HepG2 (cell line): ENCODE results near the gene DENND4B. TPM values are rescaled to one million over a fixed set of nuclear protein-coding genes. Genes with fewer than 3 reads are reported as not detected.

Experiments
- ARNT ChIP-seq: fragments of 450-650 bp; IDR thresholded peaks from 2 replicates; pipeline ENCODE4 v1.6.1; 2017
- CC2D1A ChIP-seq: sonication (generic); formaldehyde crosslinking; IDR thresholded peaks from 2 replicates; pipeline ENCODE4 v1.8.1; 2023; ENCODE audit warnings: mild to moderate bottlenecking, missing genetic modification reagents
- CEBPB ChIP-seq: IDR thresholded peaks from 2 replicates; pipeline ENCODE4 v1.6.1; 2011; ENCODE audit warnings: low read depth, low read length, improper control_type of control experiment, borderline replicate concordance
- ETS1 ChIP-seq: sonication (generic); formaldehyde crosslinking; IDR thresholded peaks from 2 replicates; pipeline ENCODE4 v1.4.0; 2020; ENCODE audit warnings: missing genetic modification reagents
- FOXK1 ChIP-seq: sonication (generic); formaldehyde crosslinking; IDR thresholded peaks from 2 replicates; pipeline ENCODE4 v1.4.0; 2020; ENCODE audit warnings: low read depth, missing genetic modification reagents, borderline replicate concordance
- FOXK2 ChIP-seq: fragments of 450-650 bp; IDR thresholded peaks from 2 replicates; pipeline ENCODE4 v1.6.1; 2016
- FOXP4 ChIP-seq: sonication (generic); formaldehyde crosslinking; IDR thresholded peaks from 2 replicates; pipeline ENCODE4 v1.4.0; 2020; ENCODE audit warnings: missing genetic modification reagents
- GLI4 ChIP-seq: sonication (generic); formaldehyde crosslinking; IDR thresholded peaks from 2 replicates; pipeline ENCODE4 v1.5.1; 2020; ENCODE audit warnings: missing genetic modification reagents, mild to moderate bottlenecking, moderate library complexity, borderline replicate concordance
- HNF4A ChIP-seq: sonication (generic); formaldehyde crosslinking; IDR thresholded peaks from 2 replicates; pipeline ENCODE4 v1.4.0; 2020; ENCODE audit warnings: missing genetic modification reagents
- HOXA5 ChIP-seq: sonication (generic); formaldehyde crosslinking; IDR thresholded peaks from 2 replicates; pipeline ENCODE4 v1.4.0; 2020; ENCODE audit warnings: missing genetic modification reagents
- KDM3A ChIP-seq: IDR thresholded peaks from 2 replicates; pipeline ENCODE4 v1.6.1; 2018; ENCODE audit warnings: low read depth, missing compliant biosample characterization
- MATR3 ChIP-seq: sonication (generic); formaldehyde crosslinking; IDR thresholded peaks from 2 replicates; pipeline ENCODE4 v1.4.0; 2020; ENCODE audit warnings: missing genetic modification reagents
- NR3C1 ChIP-seq: sonication (generic); formaldehyde crosslinking; IDR thresholded peaks from 2 replicates; pipeline ENCODE4 v1.4.0; 2020; ENCODE audit warnings: missing genetic modification reagents
- ONECUT2 ChIP-seq: sonication (generic); formaldehyde crosslinking; IDR thresholded peaks from 2 replicates; pipeline ENCODE4 v1.4.0; 2020; ENCODE audit warnings: missing genetic modification reagents
- PLRG1 ChIP-seq: fragments of 450-650 bp; conservative IDR thresholded peaks from 2 replicates; pipeline ENCODE4 v1.6.1; 2016
- RBM22 ChIP-seq: fragments of 200-400 bp; formaldehyde crosslinking; optimal IDR thresholded peaks from 2 replicates; pipeline ENCODE3; 2017; ENCODE audit warnings: mild to moderate bottlenecking, low read length, moderate library complexity
- STAT5B ChIP-seq: sonication (generic); formaldehyde crosslinking; IDR thresholded peaks from 2 replicates; pipeline ENCODE4 v1.4.0; 2020; ENCODE audit warnings: missing genetic modification reagents
- SUZ12 ChIP-seq: fragments of 150-350 bp; IDR thresholded peaks from 2 replicates; pipeline ENCODE4 v1.6.1; 2014; ENCODE audit warnings: low read depth, low read length
- TBX2 ChIP-seq: sonication (generic); formaldehyde crosslinking; IDR thresholded peaks from 2 replicates; pipeline ENCODE4 v1.5.0; 2020; ENCODE audit warnings: missing genetic modification reagents, mild to moderate bottlenecking, borderline replicate concordance
- TCF12 ChIP-seq, 2 experiments: fragments of 450-650 bp in 1 of 2; sonication (generic) in 1 of 2; formaldehyde crosslinking in 1 of 2; IDR thresholded peaks; 2 replicates each; pipeline versions ENCODE4 v1.6.1 to v1.8.0; 2017 to 2022; ENCODE audit warnings: antibody characterized with exemption in 1 of 2, mild to moderate bottlenecking in 1 of 2, missing genetic modification reagents in 1 of 2, moderate library complexity in 1 of 2
- TGIF2 ChIP-seq: IDR thresholded peaks from 2 replicates; pipeline ENCODE4 v1.6.1; 2016; ENCODE audit warnings: control low read depth, missing compliant biosample characterization
- ZBTB37 ChIP-seq: sonication (generic); formaldehyde crosslinking; IDR thresholded peaks from 2 replicates; pipeline ENCODE4 v1.4.0; 2020; ENCODE audit warnings: mild to moderate bottlenecking, missing genetic modification reagents
- ZNF260 ChIP-seq: sonication (generic); formaldehyde crosslinking; IDR thresholded peaks from 2 replicates; pipeline ENCODE4 v1.4.0; 2020; ENCODE audit warnings: missing genetic modification reagents, low read depth, mild to moderate bottlenecking, borderline replicate concordance
- ZNF770 ChIP-seq: sonication (generic); formaldehyde crosslinking; IDR thresholded peaks from 2 replicates; pipeline ENCODE4 v1.5.0; 2020; ENCODE audit warnings: mild to moderate bottlenecking, missing genetic modification reagents
- polyA plus RNA-seq, 8 experiments: library from polyadenylated mRNA; depleted of rRNA in 3 of 8; stranded (reverse) in 7 of 8; unstranded in 1 of 8; fragments of >200 nt; fragmentation: Illumina TruSeq in 4 of 8; extraction: Trizol in 4 of 8; gene quantifications; 2 replicates each; pipeline versions ENCODE4 v1.2.1 to v1.2.3, GENCODE V29; 2011 to 2016; ENCODE audit warnings: low read depth in 4 of 8, missing spikeins in 1 of 8, mixed read lengths in 1 of 8; ENCODE audit not compliant: insufficient read depth in 1 of 8
- total RNA-seq, 5 experiments: library from RNA; depleted of rRNA; stranded (reverse); fragments of >200 nt; fragmentation: Illumina TruSeq; extraction: Trizol; gene quantifications; 2 replicates each; pipeline ENCODE4 v1.2.3, GENCODE V29; 2016; ENCODE audit warnings: low read depth in 1 of 5

The DENND4B gene
- total and polyA plus RNA-seq, 2 of the 13 experiments (the other 11 are each of a cell fraction or from before 2014, with no cell fraction given): 15.1 to 20.3 TPM

GRCh38 chr1:153922972-153923925 is 23.3 kb downstream of the DENND4B start, which contains the start of gene GATAD2B (continued):
- TF ChIP-seq ETS1 (CRISPR knock-in tag): no peak
- TF ChIP-seq FOXK1 (CRISPR knock-in tag): peak; percentile 71; the same call in 1 of the 2 replicates
- TF ChIP-seq TGIF2 (CRISPR knock-in tag): no peak
- TF ChIP-seq FOXP4 (CRISPR knock-in tag): peak; percentile 3; the same call in 1 of the 2 replicates
- TF ChIP-seq ONECUT2 (CRISPR knock-in tag): no peak
- no peak for TF ChIP-seq KDM3A (CRISPR knock-in tag)
- TF ChIP-seq PLRG1: no peak
- no peak for TF ChIP-seq FOXK2
- TF ChIP-seq MATR3 (CRISPR knock-in tag): no peak
- no peak for TF ChIP-seq HOXA5 (CRISPR knock-in tag)
- no peak for TF ChIP-seq GLI4 (CRISPR knock-in tag)
- no peak for TF ChIP-seq ZNF260 (CRISPR knock-in tag)
- no peak for TF ChIP-seq RBM22
- no peak for TF ChIP-seq ARNT
- no peak for TF ChIP-seq CC2D1A (CRISPR knock-in tag)
- TF ChIP-seq NR3C1 (CRISPR knock-in tag): no peak
- 0 out of 2 replicates have a peak, but pooled peaks have one; percentile 21 for TF ChIP-seq ZNF770 (CRISPR knock-in tag)
- TF ChIP-seq CEBPB: no peak
- no peak for TF ChIP-seq TCF12 (IDR thresholded peaks at IDR 0.05)
- 0 out of 2 replicates have a peak, but pooled peaks have one; percentile 38 for TF ChIP-seq TCF12 (CRISPR knock-in tag; IDR thresholded peaks at IDR 0.05)
- TF ChIP-seq HNF4A (CRISPR knock-in tag): no peak
- no peak; the same call in 1 of the 2 replicates for TF ChIP-seq ZBTB37
- peak; percentile 64; the same call in 1 of the 2 replicates for TF ChIP-seq TBX2 (CRISPR knock-in tag)
- TF ChIP-seq STAT5B (CRISPR knock-in tag): no peak
- no peak for TF ChIP-seq SUZ12
